Adipocyte (in vitro differentiated cells): ENCODE measurements around the gene KLHL24.

Experiments used
- DNase-seq: peaks from one replicate; pipeline ENCODE4 v3.0.0-alpha.2; 2015; ENCODE audit warnings: low read depth
- H3K27me3 ChIP-seq: replicated peaks from 2 replicates; pipeline ENCODE4 v1.7.0; 2013; ENCODE audit warnings: mild to moderate bottlenecking, low read length, moderate library complexity; ENCODE audit not compliant: control insufficient read depth, insufficient read depth
- H3K36me3 ChIP-seq: 2 replicates; pipeline ENCODE4 v1.7.0; 2013; ENCODE audit warnings: low read length, mild to moderate bottlenecking, moderate library complexity; ENCODE audit not compliant: control insufficient read depth, insufficient read depth, severe bottlenecking
- H3K4me1 ChIP-seq: 2 replicates; pipeline ENCODE4 v1.7.0; 2013; ENCODE audit warnings: mild to moderate bottlenecking, low read length, moderate library complexity; ENCODE audit not compliant: control insufficient read depth, insufficient read depth
- H3K4me3 ChIP-seq: 2 replicates; pipeline ENCODE4 v1.7.0; 2013; ENCODE audit warnings: mild to moderate bottlenecking, low read length, moderate library complexity
- H3K9ac ChIP-seq: 2 replicates; pipeline ENCODE4 v1.7.0; 2013; ENCODE audit warnings: mild to moderate bottlenecking, low read length, moderate library complexity
- H3K9me3 ChIP-seq: 2 replicates; pipeline ENCODE4 v1.7.0; 2013; ENCODE audit warnings: mild to moderate bottlenecking, low read length, moderate library complexity; ENCODE audit not compliant: control insufficient read depth

The KLHL24 gene

DNA sequence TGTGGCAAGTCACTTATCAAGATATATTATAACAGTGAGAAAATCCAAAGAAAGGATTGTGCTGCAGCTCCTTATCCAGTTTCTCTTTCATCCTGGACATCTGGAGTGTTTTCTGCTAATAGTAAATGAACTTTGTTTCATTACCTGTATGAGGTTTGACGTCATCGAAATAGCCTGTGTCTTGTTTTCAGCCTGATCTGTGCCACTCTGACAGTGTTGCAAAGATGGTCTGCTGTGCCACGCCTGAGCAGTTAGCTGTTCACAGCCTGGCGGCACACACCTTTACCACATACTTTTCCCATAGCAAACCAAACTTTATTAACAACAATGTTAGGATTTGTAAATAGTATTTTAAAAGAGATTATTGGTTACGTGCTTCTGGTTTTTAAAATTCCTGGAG lies 96.2 kb downstream of the KLHL24 start:
- peaks cover 61% of the 10 kb centered on the region for H3K36me3 ChIP-seq
- H3K9ac ChIP-seq: no peak overlapping the region
- H3K4me3 ChIP-seq: no peak overlapping the region
- H3K9me3 ChIP-seq: no peaks in the 10 kb centered on the region
- DNase-seq: no peak
- peaks cover 22% of the 10 kb centered on the region for H3K4me1 ChIP-seq
- H3K27me3 ChIP-seq: no peaks in the 10 kb centered on the region

DNA sequence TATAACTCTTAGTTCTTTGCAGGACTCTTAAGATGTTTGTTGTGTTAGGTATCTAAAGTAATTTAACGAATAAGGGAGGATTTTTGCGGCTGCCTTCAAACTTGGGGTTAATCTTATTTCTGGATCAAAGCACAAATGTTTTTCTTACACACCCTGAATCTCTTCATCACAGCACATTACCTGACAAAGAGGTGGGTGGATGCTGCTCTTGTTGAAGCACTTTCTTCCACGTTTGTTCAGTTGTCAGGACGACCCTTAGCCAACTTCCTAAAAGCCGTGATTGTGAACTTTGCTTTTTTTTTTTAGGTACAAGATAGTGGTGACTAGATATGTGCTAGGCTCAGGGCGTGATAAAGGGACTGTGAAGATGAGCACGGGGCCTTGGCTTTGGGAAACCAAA lies 98.1 kb downstream of the KLHL24 start:
- Histone ChIP-seq H3K36me3 (peaks cover 56% of the 10 kb centered on the region), H3K9me3 (no peaks in the 10 kb centered on the region), H3K4me1 (peaks cover 22% of the 10 kb centered on the region), H3K9ac (no peak overlapping the region), H3K4me3 (no peak overlapping the region), H3K27me3 (no peaks in the 10 kb centered on the region)
- DNase-seq: no peak
